Heart left ventricle (tissue), 16 donors: ENCODE data around the gene NMNAT2. TPM values are rescaled to one million over a fixed set of nuclear protein-coding genes. Genes with fewer than 3 reads are reported as not detected.
"Not testable (repeated sequence)": the region's sequence is repeated elsewhere in the genome, so short reads cannot be mapped to it uniquely, and the experiment has no call there.

Experiments
- ATAC-seq, 4 donors: fragments of 200-7000 bp; cut with Tn5 transposase; one replicate each; pipeline ENCODE4 v1.9.1; 2020 to 2022; ENCODE audit warnings: moderate library complexity in 4 of 4, mild to moderate bottlenecking in 3 of 4, moderate number of reproducible peaks in 1 of 4
- DNase-seq, 5 donors: peaks; one replicate each; pipeline ENCODE4 v3.0.0-alpha.2; 2020
- H3K27ac ChIP-seq, 12 donors: fragments of 200-600 bp; sonication (generic) in 4 of 12; one replicate each; pipeline versions ENCODE4 v1.5.0 to v1.8.0; 2016 to 2022; ENCODE audit warnings: mild to moderate bottlenecking in 2 of 12
- H3K27me3 ChIP-seq, 9 donors: fragments of 200-600 bp; sonication (generic) in 2 of 9; one replicate each; pipeline versions ENCODE4 v1.5.1 to v1.8.0; 2016 to 2022; ENCODE audit warnings: mild to moderate bottlenecking in 3 of 9
- H3K36me3 ChIP-seq, 9 donors: fragments of 200-600 bp; sonication (generic) in 2 of 9; one replicate each; pipeline versions ENCODE4 v1.5.0 to v1.8.0; 2018 to 2022; ENCODE audit warnings: mild to moderate bottlenecking in 2 of 9
- H3K4me1 ChIP-seq, 12 donors: fragments of 200-600 bp; sonication (generic) in 4 of 12; one replicate each; pipeline versions ENCODE4 v1.5.0 to v1.8.0; 2016 to 2022; ENCODE audit warnings: mild to moderate bottlenecking in 3 of 12
- H3K4me3 ChIP-seq, 12 donors: fragments of 200-600 bp; sonication (generic) in 4 of 12; one replicate each; pipeline versions ENCODE4 v1.5.0 to v1.8.0; 2017 to 2022; ENCODE audit warnings: mild to moderate bottlenecking in 9 of 12, moderate library complexity in 4 of 12
- H3K9me3 ChIP-seq, 12 donors: fragments of 200-600 bp; sonication (generic) in 4 of 12; one replicate each; pipeline versions ENCODE4 v1.5.0 to v1.8.0; 2016 to 2022; ENCODE audit warnings: mild to moderate bottlenecking in 1 of 12
- CTCF ChIP-seq, 12 donors: fragments of 200-600 bp; sonication (generic) in 4 of 12; IDR thresholded peaks; one replicate each; pipeline versions ENCODE4 v1.5.0 to v1.8.0; 2018 to 2022; ENCODE audit warnings: antibody characterized with exemption in 12 of 12, mild to moderate bottlenecking in 5 of 12
- POLR2A ChIP-seq, 2 donors: fragments of 450-650 bp; IDR thresholded peaks; one replicate each; pipeline ENCODE4 v1.6.1; 2017; ENCODE audit warnings: antibody characterized with exemption in 2 of 2, mild to moderate bottlenecking in 2 of 2, moderate library complexity in 2 of 2
- WGBS, 4 donors: extraction: QIAGEN DNeasy Blood & Tissue Kit in 2 of 4; methylation state at CpG; one replicate each; pipeline versions ENCODE4 v1.1.5 to v1.1.7; 2013 to 2018; 5-methylcytosine and 5-hydroxymethylcytosine counted together
- intact Hi-C, 10 donors: fragments of 100-400 bp; cut with DNase I; formaldehyde crosslinking; loops; one replicate each; pipeline versions ENCODE4 v1.11.1 to v1.14.2; 2022
- polyA plus RNA-seq, 2 donors: library from polyadenylated mRNA; stranded (reverse); fragments of 200-250 nt; gene quantifications; one replicate each; pipeline ENCODE4 v1.2.3, GENCODE V29; 2013
- total RNA-seq, 9 donors: library from RNA; depleted of rRNA in 2 of 9; stranded (reverse); fragments of >200 nt in 2 of 9; fragmentation: NEBNext Ultra II Directional in 3 of 9; extraction: Animal tissue kit (Norgen Biotek cat#: 25700) in 3 of 9; gene quantifications; one replicate each; pipeline versions ENCODE4 v1.1.0 to v1.2.4, GENCODE V29; 2016 to 2023
- donor health status: ischemic (EF 13 %, LVEDD 7.1; RV severe dilation, severe dysfunction).
- donor health status: healthy with polysubstance abuse.
- donor health status: DM: no; HTN: yes; CAD: no.
- donor health status: DM: no; HTN: no; CAD: no.
- donor health status: ischemic (EF 25% LVEDD 6.9; RV normal size, moderate dysfunction).
- donor health status: ischemic (EF 25% LVEDD 5.7; RV mildly dilated, moderate dysfunction).
- donor health status: healthy.
- donor health status: DM: yes; HTN: yes; CAD: no.
- donor health status: ischemic (EF 35%, LVEDD 5.7; RV mildly dilated, moderate dysfunction).
- donor health status: nonischemic (EF 11% LVEDD 7.7; RV severe dilation, severe dysfunction).
- donor health status: DM: yes; HTN: yes; CAD: no.
- donor health status: PGD.
- donor health status: ischemic (EF 29% LVEDD 5.4; RV normal size, mild dysfunction).
- donor health status: nonischemic (EF 23%, LVEDD 6.1; RV moderate dilation, normal function).

Gene NMNAT2
- total and polyA plus RNA-seq, 11 donors, result 0.53 to 5.1 (median 1.9) TPM

- Histone ChIP-seq H3K36me3 (no peaks in the 10 kb centered on the region), H3K27me3 (no peaks in the 10 kb centered on the region), H3K4me3 (no peak overlapping the region), H3K4me1 (peaks cover 0 to 52% (median 12%) of the 10 kb centered on the region in 12 donors), H3K9me3 (no peaks in the 10 kb centered on the region), H3K27ac (no peak overlapping the region)
- TF ChIP-seq POLR2A (IDR thresholded peaks at IDR 0.05) (no peak), CTCF (IDR thresholded peaks at IDR 0.05) (no peak)
- intact Hi-C loops, result loop anchor here in 3 of 10 donors (5.0 to 10.0 kb wide), 3 partner anchors 33 to 269 kb away; no protein-coding TSS in a partner anchor
- ATAC-seq (no peak), DNase-seq (no peak)
- 93 to 98% (median 95%) methylated on average over 3 of the region's 3 CpGs for WGBS, 4 donors
Observed at GRCh38 chr1:183275322-183275721, 142.9 kb downstream of the NMNAT2 start.

- Histone ChIP-seq H3K36me3 (no peaks in the 10 kb centered on the region), H3K9me3 (no peaks in the 10 kb centered on the region), H3K4me1 (peaks cover 0 to 51% (median 14%) of the 10 kb centered on the region in 12 donors), H3K27me3 (no peaks in the 10 kb centered on the region), H3K4me3 (no peak overlapping the region), H3K27ac (no peak overlapping the region)
- 94 to 99% (median 96%) methylated on average over 3 of the region's 3 CpGs for WGBS, 4 donors
- intact Hi-C loops, result loop anchor here in 3 of 10 donors (5.0 to 10.0 kb wide), 3 partner anchors 33 to 270 kb away; no protein-coding TSS in a partner anchor
- ATAC-seq (no peak), DNase-seq (no peak)
- TF ChIP-seq POLR2A (IDR thresholded peaks at IDR 0.05), result no peak
- no peak for TF ChIP-seq CTCF (IDR thresholded peaks at IDR 0.05)
Observed at GRCh38 chr1:183274836-183275235, 143.3 kb downstream of the NMNAT2 start.

GRCh38 chr1:183273984-183274383, 144.2 kb downstream of the NMNAT2 start:
- DNase-seq, H3K36me3 ChIP-seq, H3K9me3 ChIP-seq, H3K4me3 ChIP-seq, ATAC-seq, H3K27me3 ChIP-seq, H3K27ac ChIP-seq: not testable (repeated sequence)
- H3K4me1 ChIP-seq, result peaks cover 0 to 44% (median 12%) of the 10 kb centered on the region in 12 donors
- WGBS, 4 donors, result 96 to 97% (median 96%) methylated on average over 4 of the region's 4 CpGs
- intact Hi-C loops, result loop anchor here in 2 of 10 donors (10.0 kb wide), 1 partner anchor 271 kb away; no protein-coding TSS in a partner anchor

- Histone ChIP-seq H3K9me3 (no peaks in the 10 kb centered on the region), H3K27ac (peak overlapping the region in 2 of 12 donors; percentile 30 to 64), H3K4me3 (no peak overlapping the region), H3K27me3 (no peaks in the 10 kb centered on the region), H3K36me3 (no peaks in the 10 kb centered on the region), H3K4me1 (peaks cover 0 to 38% (median 10%) of the 10 kb centered on the region in 12 donors)
- ATAC-seq (no peak), DNase-seq (no peak)
- intact Hi-C loops, result loop anchor here in 2 of 10 donors (10.0 kb wide), 1 partner anchor 272 kb away; no protein-coding TSS in a partner anchor
- 93 to 96% (median 94%) methylated on average over 5 of the region's 5 CpGs for WGBS, 4 donors
- TF ChIP-seq POLR2A (IDR thresholded peaks at IDR 0.05) (no peak), CTCF (IDR thresholded peaks at IDR 0.05) (no peak)
Observed at GRCh38 chr1:183273300-183273699, 144.9 kb downstream of the NMNAT2 start.
